Cardiac septum (tissue), 1 donor: ENCODE results near the gene GRM4. TPM values are rescaled to one million over a fixed set of nuclear protein-coding genes. Genes with fewer than 3 reads are reported as not detected.

Source experiments
- DNase-seq: peaks from one replicate; pipeline ENCODE4 v3.0.0-alpha.2; 2020; ENCODE audit warnings: low spot score
- intact Hi-C: fragments of 100-400 bp; cut with DNase I; formaldehyde crosslinking; loops from one replicate; pipeline ENCODE4 v1.14.0; 2022
- total RNA-seq: library from RNA; stranded (reverse); fragmentation: NEBNext Ultra II Directional; extraction: Animal tissue kit (Norgen Biotek cat#: 25700); gene quantifications from one replicate; pipeline ENCODE4 v1.2.1, GENCODE V29; 2021
- donor health status: DM: no; HTN: no; CAD: no.

Gene GRM4
- total RNA-seq, 1 donor from 2014 or later = not detected

GRCh38 chr6:33994472-33995308 is 151.2 kb downstream of the GRM4 start:
- intact Hi-C loops = no loop called here

GRCh38 chr6:33993653-33994471 is 152.0 kb downstream of the GRM4 start:
- intact Hi-C loops = no loop called here
- peak; percentile 60 for DNase-seq

More at GRCh38 chr6:33994472-33995308, 151.2 kb downstream of the GRM4 start:
- DNase-seq = peak; percentile 27

GRCh38 chr6:33993091-33993490 is 152.8 kb downstream of the GRM4 start:
- DNase-seq = peak; percentile 43
- intact Hi-C loops = no loop called here

GRCh38 chr6:33992191-33992590 is 153.7 kb downstream of the GRM4 start:
- no peak for DNase-seq
- intact Hi-C loops = no loop called here

DNA sequence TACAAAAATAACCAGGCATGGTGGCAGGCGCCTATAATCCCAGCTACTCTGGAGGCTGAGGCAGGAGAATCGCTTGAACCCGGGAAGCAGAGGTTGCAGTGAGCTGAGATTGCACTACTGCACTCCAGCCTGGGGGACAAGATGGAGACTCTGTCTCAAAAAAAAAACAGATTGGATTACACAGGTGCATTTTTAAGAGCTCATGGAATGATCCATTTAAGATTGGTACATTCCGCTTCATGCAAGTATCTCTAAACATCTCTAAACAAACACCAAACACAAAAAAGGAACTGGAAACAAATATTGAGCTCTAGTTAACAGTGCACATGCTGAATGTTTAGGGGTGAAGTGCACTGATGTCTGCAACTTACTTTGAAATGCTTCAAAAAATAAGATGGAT is 154.3 kb downstream of the GRM4 start:
- intact Hi-C loops = no loop called here
- peak; percentile 29 for DNase-seq

DNA sequence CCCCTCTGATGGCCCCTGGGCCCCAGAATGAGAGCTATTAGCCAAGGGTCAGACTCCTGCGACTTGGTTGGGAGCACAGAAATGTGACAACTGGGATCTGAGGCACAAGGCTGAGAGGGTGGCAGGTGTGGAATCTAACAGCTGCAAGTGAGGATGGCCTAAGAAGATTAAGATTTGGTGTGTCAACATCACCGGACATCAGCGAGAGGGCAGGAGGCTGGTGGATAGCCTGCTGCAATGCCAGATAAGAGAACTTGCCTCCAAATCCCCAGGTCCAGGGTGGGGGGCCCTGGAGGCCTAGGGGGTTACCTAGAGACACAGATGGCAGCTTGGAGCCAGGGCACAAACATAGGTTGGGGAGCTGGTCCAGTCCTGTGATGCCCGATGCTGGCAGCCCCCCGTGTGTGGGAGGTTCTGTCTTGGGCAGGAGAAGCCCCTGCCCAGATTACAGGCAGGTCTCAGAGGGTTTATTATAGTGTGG is 155.8 kb downstream of the GRM4 start:
- intact Hi-C loops = no loop called here
- peak; percentile 50 for DNase-seq

DNA sequence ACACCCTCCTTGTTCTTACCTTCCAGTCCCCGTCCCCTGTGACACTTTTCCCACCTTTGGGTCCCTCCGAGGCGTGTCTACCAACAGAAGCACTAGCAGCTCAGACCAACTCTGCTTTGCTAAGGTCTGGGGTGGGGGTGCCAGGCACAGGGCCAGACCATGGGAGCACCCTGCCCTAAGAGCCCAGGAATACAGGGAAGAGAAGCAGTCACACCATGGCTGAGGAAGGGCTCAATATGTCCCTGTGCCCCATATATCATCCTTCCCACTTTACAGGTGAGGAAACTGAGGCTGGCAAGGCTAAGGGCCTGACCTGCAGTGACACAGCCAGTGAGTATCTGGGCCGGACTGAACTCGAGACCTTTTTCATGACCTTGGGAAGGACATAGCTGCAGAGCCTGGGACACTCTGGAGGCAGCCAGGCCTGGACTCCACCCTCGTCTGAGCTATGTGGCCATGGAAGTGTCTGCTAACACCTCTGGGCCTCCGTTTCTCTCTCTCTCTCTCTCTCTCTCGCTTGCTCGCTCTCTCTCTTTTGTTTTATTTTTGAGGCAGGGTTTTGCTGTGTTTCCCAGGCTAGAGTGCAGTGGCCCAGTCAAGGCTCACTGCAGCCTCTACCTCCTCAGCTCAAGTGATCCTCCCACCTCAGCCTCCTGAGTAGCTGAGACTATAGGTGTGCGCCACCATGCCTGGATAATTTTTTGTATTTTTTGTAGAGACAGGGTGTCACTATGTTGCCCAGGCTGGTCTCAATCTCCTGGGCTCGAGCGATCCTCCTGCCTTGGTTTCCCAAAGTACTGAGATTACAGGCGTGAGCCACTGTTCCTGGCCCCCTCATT is 156.7 kb downstream of the GRM4 start:
- intact Hi-C loops = no loop called here
- DNase-seq = peak; percentile 33

- intact Hi-C loops = no loop called here
- DNase-seq = peak; percentile 65
Measured at GRCh38 chr6:33988121-33989015, 157.5 kb downstream of the GRM4 start.

GRCh38 chr6:33987531-33988021 is 158.3 kb downstream of the GRM4 start:
- intact Hi-C loops = no loop called here
- peak; percentile 38 for DNase-seq

DNA sequence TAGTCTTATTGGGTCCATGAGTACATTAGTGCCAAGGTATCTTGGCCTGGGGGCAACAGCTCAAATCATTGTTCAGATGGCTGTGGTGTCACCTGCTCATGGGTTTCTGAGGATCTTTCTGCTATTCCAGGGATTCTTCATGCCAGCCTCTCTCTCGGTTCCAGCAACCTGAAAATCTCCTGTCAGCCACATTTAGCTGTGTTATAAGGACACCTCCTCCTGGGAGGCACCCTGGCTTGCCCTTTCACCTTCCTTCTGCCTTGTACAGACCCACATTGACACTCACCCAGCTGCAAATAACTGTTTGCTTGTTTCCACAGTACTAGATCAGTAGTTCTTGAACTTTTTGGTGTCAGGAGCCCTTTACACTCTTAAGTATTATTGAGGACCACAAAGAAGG is 159.9 kb downstream of the GRM4 start:
- peak; percentile 14 for DNase-seq

DNA sequence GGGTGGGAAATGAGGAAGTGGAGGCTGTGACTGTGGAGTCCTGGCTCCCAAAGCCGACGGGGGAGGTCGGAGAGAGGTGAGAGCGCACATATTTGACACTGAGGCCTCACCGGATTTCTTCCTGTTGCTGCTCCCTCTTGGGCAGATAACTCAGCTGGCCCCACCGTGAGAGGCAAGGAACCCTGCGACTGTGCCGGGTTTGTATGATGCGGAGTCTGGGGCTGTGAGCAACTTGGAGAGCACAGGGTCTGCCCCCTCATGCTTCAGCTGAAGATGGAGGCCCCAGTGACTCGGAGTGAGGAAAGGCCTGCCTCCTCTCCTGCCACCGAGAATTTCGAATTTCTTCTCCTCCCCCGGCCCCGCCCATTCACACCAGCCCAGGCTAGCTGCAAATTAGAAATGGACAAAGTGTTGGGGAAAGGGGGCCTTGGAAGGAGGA is 160.6 kb downstream of the GRM4 start:
- peak; percentile 39 for DNase-seq
- intact Hi-C loops = no loop called here

More for the DNA sequence above, 159.9 kb downstream of the GRM4 start:
- intact Hi-C loops = no loop called here

DNA sequence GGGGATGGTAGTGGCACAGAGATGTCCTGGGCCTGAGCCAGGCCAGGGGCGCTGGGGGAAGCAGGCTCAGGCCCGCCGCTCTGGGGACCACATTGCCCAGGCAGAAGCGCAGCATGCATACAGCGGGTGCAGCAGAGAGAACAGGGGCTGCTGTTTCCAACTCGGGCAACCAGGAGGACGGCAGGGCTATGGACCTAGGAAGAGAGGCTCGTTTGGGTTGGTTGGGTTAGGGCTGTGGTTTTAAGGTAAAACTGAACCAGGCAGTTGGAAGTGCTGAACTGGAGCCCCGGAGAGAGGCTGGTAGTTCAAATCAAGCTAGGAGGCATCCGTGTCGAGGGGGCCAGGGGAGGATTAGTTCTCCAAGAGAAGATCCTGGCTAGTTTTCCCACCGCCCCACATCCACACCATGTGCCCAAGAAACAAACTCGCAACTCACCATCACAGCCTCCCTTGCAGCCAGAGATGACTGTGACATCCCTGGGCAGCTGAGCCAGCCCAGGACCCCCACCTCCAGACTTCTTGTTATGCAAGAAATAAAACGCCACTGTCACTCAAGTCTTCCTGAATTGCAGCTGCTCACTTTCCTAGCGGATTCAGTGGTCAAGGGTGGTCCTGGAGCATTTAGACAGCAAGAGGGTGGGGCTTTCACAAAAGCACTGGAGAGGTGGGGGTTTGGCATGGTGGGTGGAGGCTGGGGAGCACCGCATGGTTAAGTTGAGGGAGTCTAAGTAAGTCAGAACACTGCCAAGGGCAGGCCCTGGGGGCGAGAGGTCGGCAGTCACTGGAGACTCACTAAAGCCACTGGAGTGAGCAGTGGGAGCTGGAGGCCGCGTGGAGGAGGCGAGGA is 161.2 kb downstream of the GRM4 start:
- peak; percentile 67 for DNase-seq
- intact Hi-C loops = no loop called here

GRCh38 chr6:33983721-33984465 is 162.0 kb downstream of the GRM4 start:
- peak; percentile 59 for DNase-seq
- intact Hi-C loops = no loop called here

GRCh38 chr6:33983109-33983716 is 162.7 kb downstream of the GRM4 start:
- intact Hi-C loops = no loop called here
- peak; percentile 71 for DNase-seq

- no peak for DNase-seq
- intact Hi-C loops = no loop called here
Measured at GRCh38 chr6:33981861-33982260, 164.0 kb downstream of the GRM4 start.

GRCh38 chr6:33981421-33981820 is 164.5 kb downstream of the GRM4 start:
- intact Hi-C loops = no loop called here
- DNase-seq = peak; percentile 36
